OCI-LY7 (cell line): ENCODE data around the gene PGC. TPM values are rescaled to one million over a fixed set of nuclear protein-coding genes. Genes with fewer than 3 reads are reported as not detected.

Experiments used
- BruUV-seq: library from RNA; stranded (reverse); fragments of 400-500 nt; replicated peaks from 2 replicates; lab custom pipeline; 2021; lab: Mats Ljungman, UMichigan
- CTCF ChIA-PET: fragments of 300-600 bp; sonication (Branson Sonifier 250); formaldehyde crosslinking; loops from one replicate; lab custom pipeline; 2022; ENCODE audit warnings: antibody characterized with exemption; ENCODE audit not compliant: unreplicated experiment; lab: Charles Lee
- POLR2A ChIA-PET: fragments of 300-600 bp; sonication (Branson Sonifier 250); formaldehyde crosslinking; loops from one replicate; lab custom pipeline; 2022; ENCODE audit warnings: antibody characterized with exemption; lab: Charles Lee
- DNase-seq: peaks from one replicate; pipeline ENCODE4 v3.0.0-alpha.2; 2015; ENCODE audit warnings: low spot score
- H2AFZ ChIP-seq: fragments of 200-600 bp; sonication (generic), shearing (Covaris generic); 2 replicates; pipeline ENCODE4 v1.6.1; 2014; ENCODE audit warnings: mild to moderate bottlenecking, antibody characterized with exemption, low read length, moderate library complexity
- H3K27ac ChIP-seq: fragments of 200-600 bp; sonication (generic); 2 replicates; pipeline ENCODE4 v1.5.1; 2014; ENCODE audit warnings: mixed run types, low read depth, mild to moderate bottlenecking, moderate library complexity, low read length, inconsistent platforms; ENCODE audit not compliant: poor library complexity, severe bottlenecking
- H3K36me3 ChIP-seq: fragments of 200-600 bp; sonication (generic); 2 replicates; pipeline ENCODE4 v1.6.1; 2014; ENCODE audit warnings: mild to moderate bottlenecking, antibody characterized with exemption, low read length, moderate library complexity, mixed read lengths; ENCODE audit not compliant: insufficient read depth
- H3K4me1 ChIP-seq: fragments of 200-600 bp; sonication (generic); 2 replicates; pipeline ENCODE4 v1.5.1; 2014; ENCODE audit warnings: mild to moderate bottlenecking, low read length; ENCODE audit not compliant: insufficient read depth, poor library complexity, severe bottlenecking
- H3K4me2 ChIP-seq: fragments of 200-600 bp; sonication (generic); 2 replicates; pipeline ENCODE4 v1.6.1; 2014; ENCODE audit warnings: mild to moderate bottlenecking, low read length
- H3K4me3 ChIP-seq: fragments of 200-600 bp; sonication (generic); 2 replicates; pipeline ENCODE4 v1.5.1; 2014; ENCODE audit warnings: mild to moderate bottlenecking, low read depth, low read length; ENCODE audit not compliant: poor library complexity, severe bottlenecking
- H3K79me2 ChIP-seq: fragments of 200-600 bp; sonication (generic); 2 replicates; pipeline ENCODE4 v1.6.1; 2016; ENCODE audit warnings: low read depth, mild to moderate bottlenecking, low read length, moderate library complexity, mixed read lengths; ENCODE audit not compliant: insufficient read depth
- H3K9me2 ChIP-seq: fragments of 200-600 bp; sonication (generic); 2 replicates; pipeline ENCODE4 v1.6.1; 2016; ENCODE audit warnings: mild to moderate bottlenecking, low read length, mixed read lengths; ENCODE audit not compliant: insufficient read depth
- H3K9me3 ChIP-seq: fragments of 200-600 bp; sonication (generic); 2 replicates; pipeline ENCODE4 v1.6.1; 2014; ENCODE audit warnings: mild to moderate bottlenecking, mixed run types, low read length, mixed read lengths
- H4K20me1 ChIP-seq: fragments of 200-600 bp; sonication (generic); 2 replicates; pipeline ENCODE4 v1.6.1; 2014; ENCODE audit warnings: mild to moderate bottlenecking, antibody characterized with exemption, low read length, moderate library complexity, mixed read lengths; ENCODE audit not compliant: insufficient read depth
- EZH2phosphoT487 ChIP-seq: fragments of 200-600 bp; sonication (generic); IDR thresholded peaks from 2 replicates; pipeline ENCODE4 v1.6.1; 2018; ENCODE audit warnings: low read depth, borderline replicate concordance, mild to moderate bottlenecking, mixed run types, antibody characterized with exemption, low read length, moderate library complexity, mixed read lengths
- intact Hi-C: fragments of 100-400 bp; cut with micrococcal nuclease; formaldehyde crosslinking; loops from one replicate; pipeline ENCODE4 v1.10.0; 2022; ENCODE audit not compliant: unreplicated experiment
- total RNA-seq, 2 experiments: library from RNA; depleted of rRNA in 1 of 2; stranded (reverse); fragments of >200 nt in 1 of 2; shearing (Covaris generic) in 1 of 2; gene quantifications; 2 replicates each; pipeline ENCODE4 v1.2.3, GENCODE V29; 2014 to 2022
- TF ChIP-seq, protein P1 (sequence below): fragments of 200-600 bp; sonication (generic); conservative IDR thresholded peaks from 2 replicates; pipeline ENCODE4 v1.5.1; 2014; ENCODE audit warnings: mild to moderate bottlenecking, antibody characterized with exemption, low read length, moderate library complexity, mixed read lengths

PGC gene
- total RNA-seq, 2 experiments from 2014 or later = not detected

DNA sequence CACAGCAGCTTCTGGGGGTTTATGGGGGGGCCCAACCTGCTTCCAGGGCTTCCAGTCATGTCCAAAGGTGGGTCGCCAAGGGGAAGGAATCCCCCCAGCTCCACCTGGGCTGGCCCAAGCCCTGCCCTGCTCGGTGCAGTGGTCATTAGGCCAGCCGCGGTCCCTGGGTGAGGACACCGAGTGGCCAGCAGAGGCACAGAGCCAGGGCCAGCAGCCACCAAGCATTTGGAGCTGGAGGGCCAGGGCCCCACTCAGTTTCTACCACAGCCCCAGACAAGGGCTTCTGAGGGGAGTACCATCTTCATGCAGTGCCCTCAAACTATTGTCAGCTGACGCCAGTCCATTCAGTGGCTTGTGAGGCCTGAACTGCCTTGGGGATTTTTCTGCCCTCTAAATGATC, 51.4 kb downstream of the PGC start:
- H3K4me2 ChIP-seq = no peak overlapping the region
- peaks cover 47% of the 10 kb centered on the region; the same call in 1 of the 2 replicates for H3K36me3 ChIP-seq
- POLR2A ChIA-PET = no interaction called here
- no TSS peak for BruUV-seq
- intact Hi-C loops = loop anchor here (5.0 kb wide), 1 partner anchor 36 kb away; no protein-coding TSS in a partner anchor
- H3K9me3 ChIP-seq = no peaks in the 10 kb centered on the region
- no peaks in the 10 kb centered on the region for H3K79me2 ChIP-seq
- H3K27ac ChIP-seq = no peak overlapping the region
- TF ChIP-seq, protein P1, sequence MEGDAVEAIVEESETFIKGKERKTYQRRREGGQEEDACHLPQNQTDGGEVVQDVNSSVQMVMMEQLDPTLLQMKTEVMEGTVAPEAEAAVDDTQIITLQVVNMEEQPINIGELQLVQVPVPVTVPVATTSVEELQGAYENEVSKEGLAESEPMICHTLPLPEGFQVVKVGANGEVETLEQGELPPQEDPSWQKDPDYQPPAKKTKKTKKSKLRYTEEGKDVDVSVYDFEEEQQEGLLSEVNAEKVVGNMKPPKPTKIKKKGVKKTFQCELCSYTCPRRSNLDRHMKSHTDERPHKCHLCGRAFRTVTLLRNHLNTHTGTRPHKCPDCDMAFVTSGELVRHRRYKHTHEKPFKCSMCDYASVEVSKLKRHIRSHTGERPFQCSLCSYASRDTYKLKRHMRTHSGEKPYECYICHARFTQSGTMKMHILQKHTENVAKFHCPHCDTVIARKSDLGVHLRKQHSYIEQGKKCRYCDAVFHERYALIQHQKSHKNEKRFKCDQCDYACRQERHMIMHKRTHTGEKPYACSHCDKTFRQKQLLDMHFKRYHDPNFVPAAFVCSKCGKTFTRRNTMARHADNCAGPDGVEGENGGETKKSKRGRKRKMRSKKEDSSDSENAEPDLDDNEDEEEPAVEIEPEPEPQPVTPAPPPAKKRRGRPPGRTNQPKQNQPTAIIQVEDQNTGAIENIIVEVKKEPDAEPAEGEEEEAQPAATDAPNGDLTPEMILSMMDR = no peak
- TF ChIP-seq EZH2phosphoT487 = no peak
- H4K20me1 ChIP-seq = no peaks in the 10 kb centered on the region; the same call in 1 of the 2 replicates
- DNase-seq = no peak
- no peaks in the 10 kb centered on the region for H3K4me1 ChIP-seq
- no peak overlapping the region for H3K4me3 ChIP-seq
- H2AFZ ChIP-seq = no peak overlapping the region
- CTCF ChIA-PET = interaction anchor here (0.6 kb wide), 1 partner anchor 244 kb away, joined by 3 read pairs; no protein-coding TSS in a partner anchor
- no peaks in the 10 kb centered on the region for H3K9me2 ChIP-seq

DNA sequence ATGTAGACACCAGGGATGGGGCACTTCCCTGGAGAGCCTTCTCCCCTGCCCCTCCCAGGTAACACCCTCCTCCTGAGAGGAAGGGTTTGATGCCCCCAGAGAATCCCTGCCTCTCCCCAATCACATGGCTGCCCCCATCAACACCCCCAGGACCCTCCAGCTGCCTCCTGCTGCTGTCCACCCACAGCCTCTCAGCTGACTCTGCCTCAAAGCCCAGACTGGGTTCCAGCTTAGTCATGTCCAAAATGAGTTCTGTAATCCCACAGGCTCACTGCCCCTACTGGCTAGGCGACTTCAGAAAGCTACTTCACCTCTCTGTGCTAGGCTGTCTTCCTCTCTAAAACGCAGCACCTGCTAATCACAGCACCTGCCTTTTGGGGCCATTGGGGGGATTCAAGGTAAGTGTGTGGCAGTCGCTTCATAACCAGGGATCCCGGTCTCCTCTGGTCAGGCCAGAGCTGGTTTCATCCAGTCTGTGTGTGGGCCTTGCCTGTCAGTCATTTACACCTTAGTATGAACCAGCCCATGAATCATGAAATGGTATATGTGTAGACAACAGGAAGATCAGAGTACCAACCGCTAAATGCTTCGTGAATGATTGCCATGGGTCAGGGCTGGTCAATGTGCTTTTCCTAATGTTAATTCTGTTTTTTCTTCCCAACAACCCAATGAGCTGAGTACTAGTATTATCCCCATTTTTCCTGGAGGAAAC, 52.2 kb downstream of the PGC start:
- CTCF ChIA-PET = interaction anchor here (0.6 kb wide), 1 partner anchor 244 kb away, joined by 3 read pairs; no protein-coding TSS in a partner anchor
- Histone ChIP-seq H3K27ac (no peak overlapping the region), H3K36me3 (peaks cover 55% of the 10 kb centered on the region), H3K4me2 (no peak overlapping the region), H3K79me2 (no peaks in the 10 kb centered on the region), H3K9me2 (no peaks in the 10 kb centered on the region), H2AFZ (no peak overlapping the region), H4K20me1 (no peaks in the 10 kb centered on the region; the same call in 1 of the 2 replicates), H3K4me1 (no peaks in the 10 kb centered on the region), H3K4me3 (no peak overlapping the region), H3K9me3 (no peaks in the 10 kb centered on the region)
- BruUV-seq = no TSS peak
- POLR2A ChIA-PET = interaction anchor here (1.5 kb wide), 1 partner anchor 10 kb away, joined by 4 read pairs; no protein-coding TSS in a partner anchor
- intact Hi-C loops = loop anchor here (5.0 kb wide), 1 partner anchor 37 kb away; no protein-coding TSS in a partner anchor
- no peak for TF ChIP-seq EZH2phosphoT487
- TF ChIP-seq, protein P1 = no peak
- no peak for DNase-seq
